HG02642 (cell line): Measurements from ENCODE around the gene LCNL1.

Experiments
- ATAC-seq: cut with Tn5 transposase; IDR thresholded peaks from one replicate; pipeline ENCODE4 v1.9.1; 2021; ENCODE audit warnings: mild to moderate bottlenecking; ENCODE audit not compliant: unreplicated experiment, poor library complexity

The LCNL1 gene

GRCh38 chr9:136982232-136983051 is at the start of gene LCNL1:
Gene LCNL1 (plus strand): TSS chr9:136982993. CDS start chr9:136983587, 594 bp downstream.
- no peak for ATAC-seq

DNA sequence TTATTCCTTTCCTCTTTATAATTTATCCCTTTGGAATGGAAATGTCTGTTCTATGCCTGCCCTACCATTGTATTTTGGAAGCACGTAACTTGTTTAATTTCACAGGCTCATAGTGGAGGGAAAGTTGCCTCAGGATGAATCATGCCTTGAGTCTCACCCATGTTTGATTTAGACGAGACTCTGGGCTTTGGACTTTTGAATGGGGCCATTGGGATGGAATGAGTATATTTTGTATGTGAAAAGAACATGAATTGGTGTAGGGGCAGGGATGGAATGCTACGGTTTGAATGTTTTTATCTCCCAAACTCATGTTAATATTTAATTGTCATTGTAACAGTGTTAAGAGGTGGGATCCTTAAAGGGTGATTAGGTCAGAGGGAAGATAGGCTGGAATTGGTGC is 48.5 kb upstream of the LCNL1 start:
- no peak for ATAC-seq

DNA sequence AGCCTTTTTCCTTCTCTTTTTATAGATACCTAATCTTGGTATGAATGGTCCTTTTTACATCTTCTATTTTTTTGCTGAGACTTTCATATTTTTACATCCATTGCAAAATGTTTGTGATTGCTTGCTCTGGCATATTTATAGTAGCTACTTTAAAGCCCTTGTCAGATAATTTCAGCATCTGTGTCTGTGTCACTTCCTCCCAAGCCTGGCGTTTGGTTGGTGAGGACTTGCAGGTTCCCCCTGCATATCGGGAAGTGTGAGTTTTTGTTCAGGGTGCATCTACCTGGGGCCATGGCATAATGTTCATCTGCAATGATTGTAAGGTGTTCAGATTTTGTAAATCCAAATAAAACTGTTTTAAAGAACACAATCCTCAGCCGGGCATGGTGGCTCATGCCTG is 47.1 kb upstream of the LCNL1 start:
- ATAC-seq: no peak

GRCh38 chr9:136936645-136937170 is 46.1 kb upstream of the LCNL1 start:
- no peak for ATAC-seq

GRCh38 chr9:136937186-136938001 is 45.4 kb upstream of the LCNL1 start:
- ATAC-seq: no peak

DNA sequence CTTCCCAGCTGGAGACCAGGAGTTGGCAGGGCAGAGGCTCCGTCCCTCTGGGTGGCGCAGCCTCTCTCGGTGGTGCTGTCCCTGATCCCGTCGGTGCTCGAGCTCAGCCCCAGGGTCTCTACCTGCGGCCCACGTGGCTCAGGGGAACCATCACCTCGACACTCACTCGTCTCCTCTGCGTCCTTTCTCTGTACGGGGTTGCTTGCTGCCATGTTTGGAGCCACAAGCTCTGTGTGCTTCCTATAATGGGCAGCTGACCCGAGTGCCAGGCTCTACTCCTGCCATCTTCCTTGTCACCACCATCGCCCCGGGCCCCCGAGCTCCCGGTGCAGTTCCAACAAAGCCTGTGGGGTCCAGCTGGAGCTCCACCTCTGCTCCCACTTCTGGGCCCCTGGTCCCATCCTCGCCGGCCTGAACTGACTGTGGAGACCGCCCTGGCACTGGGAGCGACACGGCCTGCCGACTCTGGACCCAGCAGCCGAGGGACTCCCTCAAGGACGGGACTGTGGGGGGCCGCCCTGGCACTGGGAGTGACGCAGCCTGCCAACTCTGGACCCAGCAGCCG is 43.3 kb upstream of the LCNL1 start:
- no peak for ATAC-seq

GRCh38 chr9:136939996-136940525 is 42.7 kb upstream of the LCNL1 start:
- ATAC-seq: no peak

DNA sequence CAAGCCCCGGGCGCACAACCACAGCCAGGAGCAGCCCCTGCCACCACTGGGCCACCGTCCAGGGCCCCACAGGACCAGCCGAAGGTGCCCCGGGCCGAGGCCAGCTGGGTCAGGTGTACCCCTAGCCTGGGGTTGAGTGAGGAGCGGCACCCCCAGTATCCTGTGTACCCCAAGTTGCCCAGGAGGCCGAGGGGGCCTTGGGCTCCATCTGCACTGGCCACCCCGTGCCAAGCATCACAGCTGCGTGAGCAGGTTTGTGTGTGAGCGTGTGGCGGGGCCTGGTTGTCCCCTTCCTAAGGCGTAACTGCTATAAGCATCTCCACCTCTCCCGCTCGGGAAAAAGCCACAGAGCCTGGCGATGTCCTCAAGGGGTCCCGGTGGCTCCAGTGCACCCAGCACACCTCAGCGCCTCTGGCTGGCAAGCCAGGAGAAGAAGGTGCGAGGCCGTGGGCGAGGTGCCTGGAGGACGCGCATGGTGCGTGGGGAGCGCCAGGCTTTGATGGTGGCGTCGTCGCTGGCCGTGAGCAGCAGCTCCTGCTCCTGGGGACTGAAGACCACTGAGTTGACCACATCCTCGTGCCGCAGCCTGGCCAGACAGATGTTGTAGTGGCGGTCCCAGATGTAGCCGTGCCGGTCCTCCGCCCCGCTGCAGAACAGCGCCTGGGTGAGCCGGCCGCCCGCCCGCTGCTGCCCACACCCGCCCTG is 42.1 kb upstream of the LCNL1 start:
- no peak for ATAC-seq

GRCh38 chr9:136941231-136942111 is 41.3 kb upstream of the LCNL1 start:
- no peak for ATAC-seq

DNA sequence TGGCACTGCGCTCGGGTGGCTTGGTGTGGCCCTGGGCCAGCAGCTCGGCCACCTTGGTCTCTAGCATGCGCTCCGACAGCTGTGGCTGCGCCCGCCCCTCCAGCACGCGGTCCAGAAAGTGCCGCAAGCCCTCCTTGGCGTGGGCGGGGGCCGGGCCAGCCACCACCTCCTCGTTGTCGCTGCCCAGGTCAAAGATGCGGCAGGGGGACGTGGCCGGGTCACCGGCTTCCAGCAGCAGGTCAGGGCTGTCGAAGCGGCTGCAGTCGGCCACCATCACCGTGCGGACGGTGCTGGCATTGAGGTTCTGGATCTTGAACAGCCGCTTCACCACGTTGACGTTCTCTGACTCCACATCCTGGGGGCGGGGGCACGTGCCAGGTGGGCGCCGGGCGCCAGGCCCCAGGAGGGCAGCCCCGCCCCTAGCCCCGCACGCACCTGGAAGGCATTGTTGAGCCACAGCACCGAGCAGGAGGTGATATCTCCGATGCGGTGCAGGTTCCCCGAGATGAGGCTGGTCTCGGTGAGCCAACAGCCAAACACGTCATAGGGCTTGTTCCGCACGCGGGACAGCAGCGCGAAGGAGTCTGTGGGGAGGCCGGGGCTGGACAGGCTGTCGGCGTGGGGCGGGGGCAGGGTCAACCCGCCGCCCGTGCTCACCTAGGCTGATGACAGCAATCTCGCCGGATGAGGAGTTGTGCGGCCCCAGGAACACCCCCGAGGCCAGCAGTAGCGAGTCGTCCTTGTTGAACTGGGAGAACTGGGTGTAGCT is 40.5 kb upstream of the LCNL1 start:
- ATAC-seq: no peak

GRCh38 chr9:136942881-136943230 is 39.9 kb upstream of the LCNL1 start:
- ATAC-seq: no peak

GRCh38 chr9:136943291-136944211 is 39.2 kb upstream of the LCNL1 start:
- peak; percentile 2 for ATAC-seq

GRCh38 chr9:136944212-136944518 is 38.6 kb upstream of the LCNL1 start:
- peak; percentile 44 for ATAC-seq

GRCh38 chr9:136944519-136945332 is 38.1 kb upstream of the LCNL1 start, which contains the start of the genes C8G and FBXW5:
Gene C8G (plus strand): TSS chr9:136945243. CDS start chr9:136945321, 78 bp downstream.
Gene FBXW5 (minus strand): TSS chr9:136944738. CDS start chr9:136944083, 655 bp downstream.
- ATAC-seq: peak; percentile 78

DNA sequence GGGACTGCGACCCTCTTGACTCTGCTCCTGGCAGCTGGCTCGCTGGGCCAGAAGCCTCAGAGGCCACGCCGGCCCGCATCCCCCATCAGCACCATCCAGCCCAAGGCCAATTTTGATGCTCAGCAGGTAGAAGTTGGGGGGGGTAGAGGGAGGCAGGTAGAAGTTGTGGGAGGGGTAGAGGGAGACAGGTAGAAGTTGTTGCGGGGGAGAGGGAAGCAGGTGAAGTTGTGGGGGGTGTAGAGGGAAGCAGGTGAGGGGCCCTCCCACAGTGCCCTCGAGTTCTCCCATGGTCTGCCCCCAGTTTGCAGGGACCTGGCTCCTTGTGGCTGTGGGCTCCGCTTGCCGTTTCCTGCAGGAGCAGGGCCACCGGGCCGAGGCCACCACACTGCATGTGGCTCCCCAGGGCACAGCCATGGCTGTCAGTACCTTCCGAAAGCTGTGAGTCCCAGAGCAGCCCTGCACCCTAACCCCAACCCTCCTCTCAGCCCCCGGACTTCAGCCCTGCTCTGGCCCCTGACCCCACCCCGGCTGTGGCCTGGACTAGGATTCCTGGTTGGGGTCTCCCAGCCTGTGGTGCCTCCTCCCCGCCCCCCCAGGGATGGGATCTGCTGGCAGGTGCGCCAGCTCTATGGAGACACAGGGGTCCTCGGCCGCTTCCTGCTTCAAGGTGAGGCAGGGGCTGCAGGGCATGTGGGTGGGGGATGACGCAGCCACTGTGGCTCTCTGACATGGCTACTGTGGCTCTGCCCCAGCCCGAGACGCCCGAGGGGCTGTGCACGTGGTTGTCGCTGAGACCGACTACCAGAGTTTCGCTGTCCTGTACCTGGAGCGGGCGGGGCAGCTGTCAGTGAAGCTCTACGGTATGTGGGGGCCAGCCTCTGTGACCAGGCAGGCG is 37.2 kb upstream of the LCNL1 start:
- no peak for ATAC-seq
